Muscle layer of colon (tissue), 2 donors: ENCODE measurements around the gene OR2AG2.
"Not testable (repeated sequence)": the region's sequence is repeated elsewhere in the genome, so short reads cannot be mapped to it uniquely, and the experiment has no call there.

Source experiments
- H3K27ac ChIP-seq: one replicate; pipeline ENCODE4 v1.7.0; 2013; ENCODE audit warnings: low read depth, mild to moderate bottlenecking, low read length, moderate library complexity
- H3K27me3 ChIP-seq, 2 donors: one replicate each; pipeline ENCODE4 v1.7.0; 2013; ENCODE audit warnings: low read length in 2 of 2, mild to moderate bottlenecking in 2 of 2; ENCODE audit not compliant: insufficient read depth in 2 of 2, control insufficient read depth in 1 of 2
- H3K36me3 ChIP-seq: one replicate; pipeline ENCODE4 v1.7.0; 2013; ENCODE audit warnings: mild to moderate bottlenecking, low read length; ENCODE audit not compliant: insufficient read depth
- H3K4me1 ChIP-seq: one replicate; pipeline ENCODE4 v1.7.0; 2013; ENCODE audit warnings: mild to moderate bottlenecking, low read length; ENCODE audit not compliant: insufficient read depth
- H3K4me3 ChIP-seq, 2 donors: one replicate each; pipeline ENCODE4 v1.7.0; 2013; ENCODE audit warnings: low read length in 2 of 2, low read depth in 1 of 2, mild to moderate bottlenecking in 1 of 2, moderate library complexity in 1 of 2
- H3K9ac ChIP-seq: one replicate; pipeline ENCODE4 v1.7.0; 2013; ENCODE audit warnings: low read length
- H3K9me3 ChIP-seq: one replicate; pipeline ENCODE4 v1.7.0; 2013; ENCODE audit warnings: mild to moderate bottlenecking, low read length
- donor health status: abdominal sarcoma.
- donor health status: Adenocarcinoma of cecum.

Gene OR2AG2

DNA sequence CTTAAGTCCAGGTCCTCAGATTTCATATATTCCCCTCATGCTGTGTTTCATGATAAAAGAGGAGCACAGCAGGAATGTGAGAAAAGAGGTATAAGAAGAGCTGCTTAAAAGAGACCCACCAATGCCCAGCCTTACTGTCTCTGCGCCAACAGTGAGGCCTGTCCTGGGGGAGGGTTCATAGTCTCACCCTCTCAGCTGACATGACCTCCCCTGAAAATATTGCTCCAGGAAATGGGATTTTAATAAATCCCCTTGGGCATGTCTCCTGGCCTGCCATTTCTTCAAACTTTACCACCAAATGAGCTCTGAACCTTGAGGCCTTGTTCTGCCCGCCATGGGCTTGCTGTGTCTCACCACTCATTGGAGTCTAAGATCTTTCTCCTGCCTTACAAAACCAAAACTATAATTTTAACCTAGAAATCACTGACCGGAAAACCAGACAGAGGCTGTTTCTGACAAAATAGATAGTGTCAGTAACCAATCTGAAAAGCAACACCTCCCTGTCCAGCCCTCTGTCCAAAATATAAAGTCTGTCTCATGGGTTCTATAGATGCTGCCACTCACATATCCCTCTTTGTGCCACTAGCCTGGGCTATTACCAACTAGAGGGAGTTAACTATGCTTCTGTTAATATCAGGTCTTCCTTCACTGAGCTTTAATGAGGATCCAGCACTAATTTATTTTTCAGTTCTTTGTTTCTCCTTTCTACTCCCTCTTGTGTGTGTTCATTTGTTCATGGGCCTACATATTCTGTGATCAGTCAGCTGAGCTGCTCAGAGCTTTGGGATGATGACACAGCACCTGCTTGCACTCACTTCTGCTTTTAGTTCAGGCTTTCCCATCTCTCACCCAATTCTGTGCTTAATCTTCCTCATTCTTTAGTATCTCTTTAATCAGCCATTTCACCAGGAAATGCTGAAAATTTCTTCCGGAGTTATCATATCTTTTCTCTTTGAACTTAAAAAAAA, at the start of gene OR2AG2:
TSS of gene OR2AG2 (minus strand) at position 51 of the 968 bp plus-strand sequence. CDS start 3,019 bp downstream, outside the sequence.
- H3K9ac ChIP-seq = no peak within 1 kb of the TSS
- H3K36me3 ChIP-seq = no peaks in the 10 kb centered on the region
- no peaks in the 10 kb centered on the region for H3K9me3 ChIP-seq
- no peak within 1 kb of the TSS for H3K27ac ChIP-seq
- no peaks in the 10 kb centered on the region for H3K4me1 ChIP-seq
- H3K27me3 ChIP-seq = no peaks in the 10 kb centered on the region
- H3K4me3 ChIP-seq = no peak within 1 kb of the TSS

DNA sequence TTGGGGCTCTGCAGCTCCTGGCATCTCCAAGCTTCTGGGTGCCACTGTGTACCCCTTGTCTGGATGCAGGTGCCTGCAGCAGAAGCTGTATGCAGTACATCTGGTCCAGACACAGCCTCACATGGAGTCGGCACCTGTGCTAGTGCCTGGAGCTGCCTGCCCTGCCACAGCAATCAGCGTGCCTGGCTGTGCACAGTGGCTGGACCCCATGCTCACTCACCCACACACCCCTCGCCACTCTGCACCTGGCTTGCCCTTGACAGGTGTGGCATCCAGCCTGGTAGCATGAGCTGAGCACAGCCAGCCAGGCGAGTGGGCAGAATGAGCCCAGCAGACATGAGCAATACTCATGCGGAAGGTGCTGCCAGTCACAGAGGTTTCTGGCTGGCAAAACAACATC, 47.2 kb upstream of the OR2AG2 start:
- no peak overlapping the region for H3K4me3 ChIP-seq
- H3K27me3 ChIP-seq = no peaks in the 10 kb centered on the region
- H3K9ac ChIP-seq = no peak overlapping the region
- no peaks in the 10 kb centered on the region for H3K4me1 ChIP-seq
- H3K36me3 ChIP-seq = no peaks in the 10 kb centered on the region
- H3K27ac ChIP-seq = no peak overlapping the region
- H3K9me3 ChIP-seq = peaks cover 3% of the 10 kb centered on the region

DNA sequence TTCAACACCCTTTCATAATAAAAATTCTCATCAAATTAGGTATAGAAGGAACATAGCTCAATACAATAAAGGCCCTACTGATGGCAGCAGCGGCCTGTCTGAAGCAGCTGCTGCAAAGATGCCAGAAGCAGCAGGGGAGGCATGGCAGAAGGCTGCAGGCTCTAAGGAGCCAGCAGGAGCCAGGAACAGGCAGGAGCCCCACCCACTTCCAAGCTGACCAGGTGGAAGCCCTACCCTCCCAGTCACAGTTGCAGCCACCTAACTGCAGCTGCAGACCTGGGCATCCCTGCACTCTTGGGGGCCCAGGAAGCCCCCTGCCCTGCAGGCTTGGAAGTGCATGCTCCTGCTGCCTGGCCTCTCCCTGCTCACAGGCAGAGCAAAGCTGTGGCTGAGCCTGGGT, 45.9 kb upstream of the OR2AG2 start:
- Histone ChIP-seq H3K36me3 (no peaks in the 10 kb centered on the region), H3K4me1 (no peaks in the 10 kb centered on the region), H3K27ac (no peak overlapping the region), H3K27me3 (no peaks in the 10 kb centered on the region), H3K9me3 (peaks cover 3% of the 10 kb centered on the region), H3K9ac (no peak overlapping the region), H3K4me3 (no peak overlapping the region)

GRCh38 chr11:6813656-6814055, 41.9 kb upstream of the OR2AG2 start:
- H3K36me3 ChIP-seq = no peaks in the 10 kb centered on the region
- no peaks in the 10 kb centered on the region for H3K27me3 ChIP-seq
- H3K4me3 ChIP-seq = no peak overlapping the region
- H3K4me1 ChIP-seq = no peaks in the 10 kb centered on the region
- H3K27ac ChIP-seq = no peak overlapping the region
- H3K9me3 ChIP-seq = no peaks in the 10 kb centered on the region
- H3K9ac ChIP-seq = no peak overlapping the region

GRCh38 chr11:6812390-6813005, 40.7 kb upstream of the OR2AG2 start:
- Histone ChIP-seq H3K9me3 (no peaks in the 10 kb centered on the region), H3K4me1 (no peaks in the 10 kb centered on the region), H3K27ac (no peak overlapping the region), H3K4me3 (no peak overlapping the region), H3K36me3 (no peaks in the 10 kb centered on the region), H3K9ac (no peak overlapping the region), H3K27me3 (no peaks in the 10 kb centered on the region)

- H3K36me3 ChIP-seq, H3K27ac ChIP-seq, H3K4me3 ChIP-seq, H3K27me3 ChIP-seq, H3K9me3 ChIP-seq, H3K4me1 ChIP-seq, H3K9ac ChIP-seq: not testable (repeated sequence)
These were observed 29.3 kb upstream of the OR2AG2 start for GRCh38 chr11:6801075-6801474.

GRCh38 chr11:6799402-6799801, 27.6 kb upstream of the OR2AG2 start, which contains the start of gene OR6A2:
Gene OR6A2, minus strand, starts transcription at chr11:6799689. Its CDS starts 3,981 bp downstream, at chr11:6795708.
- H3K36me3 ChIP-seq = no peaks in the 10 kb centered on the region
- no peaks in the 10 kb centered on the region for H3K27me3 ChIP-seq
- no peaks in the 10 kb centered on the region for H3K9me3 ChIP-seq
- no peak within 1 kb of the TSS for H3K4me3 ChIP-seq
- no peaks in the 10 kb centered on the region for H3K4me1 ChIP-seq
- no peak within 1 kb of the TSS for H3K27ac ChIP-seq
- H3K9ac ChIP-seq = no peak within 1 kb of the TSS

DNA sequence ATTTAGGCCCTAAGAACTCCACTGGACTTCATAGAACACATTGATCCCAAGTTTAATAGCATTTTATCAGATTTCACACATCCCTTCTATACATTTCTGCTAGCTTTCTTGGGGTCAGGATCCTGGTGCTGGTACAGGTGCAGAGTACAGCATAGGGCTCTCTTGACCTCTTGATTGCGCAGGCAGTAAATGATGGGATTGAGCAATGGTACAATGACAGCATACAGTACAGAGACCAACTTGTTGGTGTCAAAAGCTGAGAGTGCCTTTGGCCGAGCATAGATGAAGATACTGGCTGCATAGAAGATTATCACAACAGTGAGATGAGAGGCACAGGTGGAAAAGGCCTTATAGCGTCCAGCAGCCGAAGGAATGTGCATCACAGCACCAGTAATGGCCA, 22.9 kb upstream of the OR2AG2 start:
- H3K9ac ChIP-seq = no peak overlapping the region
- H3K4me1 ChIP-seq = no peaks in the 10 kb centered on the region
- H3K27me3 ChIP-seq = no peaks in the 10 kb centered on the region
- H3K36me3 ChIP-seq = no peaks in the 10 kb centered on the region
- no peaks in the 10 kb centered on the region for H3K9me3 ChIP-seq
- H3K27ac ChIP-seq = no peak overlapping the region
- no peak overlapping the region for H3K4me3 ChIP-seq

DNA sequence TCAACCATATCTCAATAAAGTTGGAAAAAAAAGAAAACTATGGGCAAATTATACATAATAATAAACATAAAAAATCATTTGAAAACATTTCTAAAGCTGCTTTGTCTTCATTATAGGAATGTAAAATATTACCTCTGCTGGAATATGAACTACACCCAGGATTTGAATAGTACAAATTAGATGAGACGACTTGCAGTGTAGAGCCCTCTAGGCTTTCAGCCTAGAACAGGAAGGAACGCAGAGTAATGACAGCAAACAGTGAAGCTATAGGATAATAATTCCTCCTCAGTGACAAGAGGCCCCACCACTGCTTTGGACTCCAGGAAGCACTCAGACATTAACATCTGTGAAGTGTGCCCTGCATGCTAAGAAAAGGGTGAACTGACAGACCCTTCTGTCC, 18.8 kb upstream of the OR2AG2 start:
- H3K4me3 ChIP-seq = no peak overlapping the region
- no peaks in the 10 kb centered on the region for H3K27me3 ChIP-seq
- no peak overlapping the region for H3K9ac ChIP-seq
- H3K36me3 ChIP-seq = no peaks in the 10 kb centered on the region
- no peak overlapping the region for H3K27ac ChIP-seq
- H3K9me3 ChIP-seq = no peaks in the 10 kb centered on the region
- no peaks in the 10 kb centered on the region for H3K4me1 ChIP-seq

GRCh38 chr11:6782720-6783119, 10.9 kb upstream of the OR2AG2 start, which contains the start of gene OR2AG1:
Gene OR2AG1, plus strand, starts transcription at chr11:6783020. Its CDS starts 2,018 bp downstream, at chr11:6785038.
- Histone ChIP-seq H3K4me3 (no peak within 1 kb of the TSS), H3K27ac (no peak within 1 kb of the TSS), H3K9ac (no peak within 1 kb of the TSS), H3K4me1 (no peaks in the 10 kb centered on the region), H3K27me3 (no peaks in the 10 kb centered on the region), H3K36me3 (no peaks in the 10 kb centered on the region), H3K9me3 (no peaks in the 10 kb centered on the region)

DNA sequence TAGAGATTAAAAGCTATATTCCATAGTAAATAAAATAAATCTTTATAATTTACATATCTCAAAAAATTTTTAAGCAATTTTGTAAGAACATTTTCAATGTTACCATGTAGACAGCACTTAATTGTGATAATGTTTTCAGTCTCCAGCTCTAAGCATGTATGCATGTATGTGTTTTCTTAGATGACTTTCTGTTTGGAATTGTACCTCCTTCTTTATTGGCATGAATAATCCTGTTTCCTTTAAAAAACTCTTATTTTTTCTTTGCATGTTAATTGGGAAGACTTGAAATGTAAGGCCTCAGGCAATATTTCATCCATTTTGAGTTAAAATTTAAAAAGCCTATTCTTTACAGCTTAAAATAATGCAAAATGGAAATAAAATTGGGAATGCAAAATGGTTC, 9.1 kb upstream of the OR2AG2 start:
- Histone ChIP-seq H3K9ac (no peak overlapping the region), H3K27me3 (no peaks in the 10 kb centered on the region), H3K4me3 (no peak overlapping the region), H3K36me3 (no peaks in the 10 kb centered on the region), H3K4me1 (no peaks in the 10 kb centered on the region), H3K9me3 (no peaks in the 10 kb centered on the region), H3K27ac (no peak overlapping the region)
